ENCODE measurements around the gene GPRC5D.

The GPRC5D gene

DNA sequence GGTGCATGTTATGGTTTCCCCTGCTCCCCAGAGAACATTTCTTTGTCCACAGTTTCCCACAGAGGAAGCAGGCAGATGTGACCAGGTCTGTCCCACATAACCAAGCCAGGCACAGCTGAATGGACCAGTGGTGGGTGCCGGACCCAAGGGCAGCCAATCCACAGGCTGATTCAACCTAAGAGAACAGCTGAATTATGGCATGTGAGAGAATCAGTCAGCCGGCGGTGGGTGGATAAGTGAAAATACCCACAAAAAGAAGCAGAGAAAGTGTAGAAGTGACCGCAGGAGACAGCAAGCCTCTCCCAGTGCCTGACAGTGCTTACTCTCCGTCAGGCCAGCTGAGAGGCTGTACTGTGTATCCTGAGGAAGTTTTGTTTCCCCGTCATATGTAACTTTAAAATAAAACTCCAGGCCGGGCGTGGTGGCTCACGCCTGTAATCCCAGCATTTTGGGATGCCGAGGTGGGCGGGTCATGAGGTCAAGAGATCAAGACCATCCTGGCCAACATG, 14.9 kb downstream of the GPRC5D start:
- TF ChIP-seq, protein P1, sequence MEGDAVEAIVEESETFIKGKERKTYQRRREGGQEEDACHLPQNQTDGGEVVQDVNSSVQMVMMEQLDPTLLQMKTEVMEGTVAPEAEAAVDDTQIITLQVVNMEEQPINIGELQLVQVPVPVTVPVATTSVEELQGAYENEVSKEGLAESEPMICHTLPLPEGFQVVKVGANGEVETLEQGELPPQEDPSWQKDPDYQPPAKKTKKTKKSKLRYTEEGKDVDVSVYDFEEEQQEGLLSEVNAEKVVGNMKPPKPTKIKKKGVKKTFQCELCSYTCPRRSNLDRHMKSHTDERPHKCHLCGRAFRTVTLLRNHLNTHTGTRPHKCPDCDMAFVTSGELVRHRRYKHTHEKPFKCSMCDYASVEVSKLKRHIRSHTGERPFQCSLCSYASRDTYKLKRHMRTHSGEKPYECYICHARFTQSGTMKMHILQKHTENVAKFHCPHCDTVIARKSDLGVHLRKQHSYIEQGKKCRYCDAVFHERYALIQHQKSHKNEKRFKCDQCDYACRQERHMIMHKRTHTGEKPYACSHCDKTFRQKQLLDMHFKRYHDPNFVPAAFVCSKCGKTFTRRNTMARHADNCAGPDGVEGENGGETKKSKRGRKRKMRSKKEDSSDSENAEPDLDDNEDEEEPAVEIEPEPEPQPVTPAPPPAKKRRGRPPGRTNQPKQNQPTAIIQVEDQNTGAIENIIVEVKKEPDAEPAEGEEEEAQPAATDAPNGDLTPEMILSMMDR (IDR thresholded peaks at IDR 0.05) = no peak
- H3K4me3 ChIP-seq (ENCODE audit: low read depth, low read length) = no peak overlapping the region
- no peaks in the 10 kb centered on the region for H3K36me3 ChIP-seq (ENCODE audit: control insufficient read depth, insufficient read depth, low read length)
- H3K27ac ChIP-seq = no peak overlapping the region
- H3K79me2 ChIP-seq = no peaks in the 10 kb centered on the region
- no peak overlapping the region for H3K9ac ChIP-seq
- H3K4me2 ChIP-seq (ENCODE audit: low read length) = no peak overlapping the region
- no peaks in the 10 kb centered on the region for H3K9me3 ChIP-seq (ENCODE audit: control insufficient read depth, low read length)
- no peak overlapping the region for H2AFZ ChIP-seq
- H3K27me3 ChIP-seq (ENCODE audit: control insufficient read depth, insufficient read depth, low read length) = no peaks in the 10 kb centered on the region
- no peaks in the 10 kb centered on the region for H3K4me1 ChIP-seq

DNA sequence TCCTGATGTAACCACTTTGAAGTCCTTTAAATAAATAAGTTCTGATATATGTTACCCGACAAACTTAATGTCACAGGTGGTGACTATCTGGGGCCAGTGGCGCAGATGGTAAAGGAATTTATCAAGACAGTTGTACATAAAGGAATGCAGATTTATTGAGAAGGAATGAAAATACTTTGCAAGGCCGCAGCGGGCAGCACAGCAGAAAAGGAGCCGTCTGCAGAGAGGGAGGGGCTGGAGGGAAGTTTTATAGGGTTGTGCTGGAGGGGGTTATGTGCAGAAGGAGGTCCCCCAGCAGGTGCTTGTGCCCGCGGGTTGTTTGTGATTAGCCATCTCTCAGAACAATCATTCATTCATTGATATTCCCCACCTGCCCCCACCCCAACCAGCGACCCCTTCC, 17.4 kb downstream of the GPRC5D start:
- H3K27ac ChIP-seq = no peak overlapping the region
- TF ChIP-seq, protein P1 (IDR thresholded peaks at IDR 0.05) = no peak
- no peak overlapping the region for H2AFZ ChIP-seq
- H3K4me2 ChIP-seq (ENCODE audit: low read length) = no peak overlapping the region
- no peaks in the 10 kb centered on the region for H3K79me2 ChIP-seq
- H3K36me3 ChIP-seq (ENCODE audit: control insufficient read depth, insufficient read depth, low read length) = no peaks in the 10 kb centered on the region
- no peak overlapping the region for H3K4me3 ChIP-seq (ENCODE audit: low read depth, low read length)
- H3K9ac ChIP-seq = no peak overlapping the region
- H3K9me3 ChIP-seq (ENCODE audit: control insufficient read depth, low read length) = no peaks in the 10 kb centered on the region
- H3K4me1 ChIP-seq = no peaks in the 10 kb centered on the region
- H3K27me3 ChIP-seq (ENCODE audit: control insufficient read depth, insufficient read depth, low read length) = no peaks in the 10 kb centered on the region

DNA sequence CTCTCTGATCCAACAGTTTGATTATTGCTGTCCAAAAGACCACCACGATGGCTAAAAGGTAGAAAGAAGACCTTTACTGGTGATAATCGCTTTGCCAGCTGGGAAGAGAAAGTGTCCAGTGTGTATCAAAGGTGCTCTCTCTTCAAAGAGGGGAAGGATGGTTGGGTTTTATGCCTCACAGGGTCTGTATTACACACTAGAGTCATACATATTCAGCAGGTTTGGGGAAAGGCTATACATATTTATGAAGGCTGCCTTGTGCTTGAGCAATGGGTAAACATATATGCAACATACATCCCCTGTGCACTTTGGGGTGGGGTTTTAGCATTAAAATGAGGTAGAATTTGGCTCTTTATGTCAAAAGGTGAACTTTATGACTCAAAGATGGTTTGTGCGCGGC, 18.2 kb downstream of the GPRC5D start:
- Histone ChIP-seq H3K4me1 (no peaks in the 10 kb centered on the region), H3K9ac (no peak overlapping the region), H3K4me2 (ENCODE audit: low read length) (no peak overlapping the region), H2AFZ (no peak overlapping the region), H3K27ac (no peak overlapping the region), H3K4me3 (ENCODE audit: low read depth, low read length) (no peak overlapping the region), H3K27me3 (ENCODE audit: control insufficient read depth, insufficient read depth, low read length) (no peaks in the 10 kb centered on the region), H3K79me2 (no peaks in the 10 kb centered on the region), H3K36me3 (ENCODE audit: control insufficient read depth, insufficient read depth, low read length) (no peaks in the 10 kb centered on the region), H3K9me3 (ENCODE audit: control insufficient read depth, low read length) (no peaks in the 10 kb centered on the region)
- TF ChIP-seq, protein P1 (IDR thresholded peaks at IDR 0.05) = no peak

DNA sequence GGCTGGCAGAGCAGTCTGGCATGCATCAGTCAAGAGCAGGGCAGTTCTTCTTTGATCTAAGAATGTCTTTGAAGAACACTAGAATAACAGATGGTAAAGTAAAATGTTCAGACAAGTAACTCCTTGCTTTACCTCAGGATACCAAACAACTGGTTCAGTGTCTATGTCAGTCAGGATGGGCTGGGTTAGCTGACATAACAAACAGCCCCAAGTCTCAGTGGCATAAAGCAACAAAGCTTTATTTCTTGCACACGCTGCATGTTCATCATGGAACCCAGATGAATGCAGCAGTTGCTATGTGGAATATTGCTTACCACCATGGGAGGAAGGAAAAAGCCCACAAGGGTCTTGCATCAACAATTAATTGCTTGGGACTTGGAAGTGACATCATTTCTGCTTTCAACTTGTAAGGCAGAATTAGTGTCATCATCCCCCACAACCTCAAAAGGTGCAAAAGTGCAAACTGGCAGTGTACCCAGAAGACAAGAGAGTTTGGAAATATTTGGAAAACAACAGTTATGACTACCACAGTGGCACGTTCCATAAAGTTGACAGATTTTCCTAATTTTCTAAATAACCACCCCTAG, 21.2 kb downstream of the GPRC5D start:
- no peaks in the 10 kb centered on the region for H3K27me3 ChIP-seq (ENCODE audit: control insufficient read depth, insufficient read depth, low read length)
- no peak overlapping the region for H2AFZ ChIP-seq
- H3K9ac ChIP-seq = no peak overlapping the region
- H3K79me2 ChIP-seq = no peaks in the 10 kb centered on the region
- no peak overlapping the region for H3K4me3 ChIP-seq (ENCODE audit: low read depth, low read length)
- H3K4me1 ChIP-seq = peaks cover 3% of the 10 kb centered on the region
- no peaks in the 10 kb centered on the region for H3K36me3 ChIP-seq (ENCODE audit: control insufficient read depth, insufficient read depth, low read length)
- H3K27ac ChIP-seq = no peak overlapping the region
- TF ChIP-seq, protein P1 (IDR thresholded peaks at IDR 0.05) = no peak
- H3K4me2 ChIP-seq (ENCODE audit: low read length) = no peak overlapping the region
- H3K9me3 ChIP-seq (ENCODE audit: control insufficient read depth, low read length) = no peaks in the 10 kb centered on the region

DNA sequence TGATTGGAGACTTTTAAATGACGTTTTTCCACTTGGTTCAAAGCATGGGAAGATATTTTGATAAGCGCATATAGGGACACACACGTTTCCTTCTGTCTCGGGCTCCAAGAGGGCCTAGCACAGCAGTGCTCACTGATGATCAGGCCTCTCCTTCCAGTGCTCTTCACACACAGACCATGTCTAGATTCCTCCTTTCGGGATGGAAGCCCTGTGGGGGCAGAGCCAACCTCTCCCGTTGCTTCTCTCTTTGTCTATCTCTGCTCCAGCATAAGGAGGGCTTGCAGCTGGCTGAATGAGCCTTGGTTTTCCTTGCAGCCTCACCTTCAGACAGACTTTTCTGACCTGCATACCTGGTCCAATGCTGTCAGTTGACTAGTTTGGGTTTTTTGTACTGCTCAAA, 22.3 kb downstream of the GPRC5D start:
- Histone ChIP-seq H2AFZ (no peak overlapping the region), H3K79me2 (no peaks in the 10 kb centered on the region), H3K9me3 (ENCODE audit: control insufficient read depth, low read length) (no peaks in the 10 kb centered on the region), H3K27me3 (ENCODE audit: control insufficient read depth, insufficient read depth, low read length) (no peaks in the 10 kb centered on the region), H3K9ac (no peak overlapping the region), H3K36me3 (ENCODE audit: control insufficient read depth, insufficient read depth, low read length) (no peaks in the 10 kb centered on the region), H3K4me1 (peaks cover 3% of the 10 kb centered on the region), H3K4me3 (ENCODE audit: low read depth, low read length) (no peak overlapping the region), H3K4me2 (ENCODE audit: low read length) (no peak overlapping the region), H3K27ac (no peak overlapping the region)
- TF ChIP-seq, protein P1 (IDR thresholded peaks at IDR 0.05) = no peak

All from parathyroid adenoma (tissue), 2 donors.